Measurements from ENCODE around the gene NT5C3A.

NT5C3A gene

GRCh38 chr7:33089142-33089541 is 26.6 kb upstream of the NT5C3A start:
- Histone ChIP-seq H3K36me3 (ENCODE audit: insufficient read depth, insufficient read length, low read length) (peaks cover 13% of the 10 kb centered on the region), H3K4me3 (ENCODE audit: insufficient read length, low read depth) (no peak overlapping the region), H3K27me3 (ENCODE audit: insufficient read depth, insufficient read length) (no peaks in the 10 kb centered on the region), H3K4me1 (ENCODE audit: insufficient read depth, insufficient read length) (no peaks in the 10 kb centered on the region), H3K9me3 (ENCODE audit: insufficient read depth, low read length) (no peaks in the 10 kb centered on the region; the same call in 1 of the 2 replicates), H3K9ac (ENCODE audit: insufficient read length, low read depth) (no peak overlapping the region)
- TF ChIP-seq ZNF274 (IDR thresholded peaks at IDR 0.05; ENCODE audit: low read depth, low read length) (no peak), SUZ12 (IDR thresholded peaks at IDR 0.05; ENCODE audit: extremely low read depth, insufficient read depth, insufficient read length) (no peak), YY1 (IDR thresholded peaks at IDR 0.05; ENCODE audit: insufficient read depth, insufficient read length) (no peak)
- no peak for DNase-seq (ENCODE audit: low read depth, low spot score)

DNA sequence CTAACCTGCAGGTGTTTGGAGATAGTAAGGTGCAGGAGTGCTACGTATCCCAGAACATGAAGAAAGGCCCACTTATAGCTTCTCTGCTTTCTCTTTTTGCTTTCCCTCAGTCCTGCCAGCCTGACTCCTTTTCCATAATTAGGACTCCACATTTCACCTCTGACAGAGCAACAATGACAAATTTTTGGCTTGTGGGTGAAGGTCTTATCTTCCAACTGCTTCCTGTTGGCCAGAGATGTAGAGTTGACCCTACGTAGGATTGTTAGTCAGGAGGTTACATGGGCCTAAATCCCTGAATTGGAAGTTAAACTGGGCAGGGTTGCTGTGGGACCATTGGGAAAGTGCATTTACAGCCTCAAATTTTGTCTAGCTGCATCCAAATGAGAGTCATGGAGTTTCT is 25.3 kb upstream of the NT5C3A start:
- no peak overlapping the region for H3K4me3 ChIP-seq (ENCODE audit: insufficient read length, low read depth)
- DNase-seq (ENCODE audit: low read depth, low spot score), result no peak
- no peaks in the 10 kb centered on the region for H3K27me3 ChIP-seq (ENCODE audit: insufficient read depth, insufficient read length)
- TF ChIP-seq SUZ12 (IDR thresholded peaks at IDR 0.05; ENCODE audit: extremely low read depth, insufficient read depth, insufficient read length) (no peak), ZNF274 (IDR thresholded peaks at IDR 0.05; ENCODE audit: low read depth, low read length) (no peak), YY1 (IDR thresholded peaks at IDR 0.05; ENCODE audit: insufficient read depth, insufficient read length) (no peak)
- H3K36me3 ChIP-seq (ENCODE audit: insufficient read depth, insufficient read length, low read length), result peaks cover under 1% of the 10 kb centered on the region
- H3K9ac ChIP-seq (ENCODE audit: insufficient read length, low read depth), result no peak overlapping the region
- H3K4me1 ChIP-seq (ENCODE audit: insufficient read depth, insufficient read length), result no peaks in the 10 kb centered on the region
- no peaks in the 10 kb centered on the region; the same call in 1 of the 2 replicates for H3K9me3 ChIP-seq (ENCODE audit: insufficient read depth, low read length)

- Histone ChIP-seq H3K9ac (ENCODE audit: insufficient read length, low read depth) (no peak overlapping the region), H3K9me3 (ENCODE audit: insufficient read depth, low read length) (no peaks in the 10 kb centered on the region; the same call in 1 of the 2 replicates), H3K36me3 (ENCODE audit: insufficient read depth, insufficient read length, low read length) (no peaks in the 10 kb centered on the region), H3K4me3 (ENCODE audit: insufficient read length, low read depth) (no peak overlapping the region), H3K4me1 (ENCODE audit: insufficient read depth, insufficient read length) (no peaks in the 10 kb centered on the region), H3K27me3 (ENCODE audit: insufficient read depth, insufficient read length) (no peaks in the 10 kb centered on the region)
- no peak for DNase-seq (ENCODE audit: low read depth, low spot score)
- no peak for TF ChIP-seq SUZ12 (IDR thresholded peaks at IDR 0.05; ENCODE audit: extremely low read depth, insufficient read depth, insufficient read length)
- no peak for TF ChIP-seq ZNF274 (IDR thresholded peaks at IDR 0.05; ENCODE audit: low read depth, low read length)
- no peak for TF ChIP-seq YY1 (IDR thresholded peaks at IDR 0.05; ENCODE audit: insufficient read depth, insufficient read length)
These were observed 24.8 kb upstream of the NT5C3A start for GRCh38 chr7:33087356-33087755.

DNA sequence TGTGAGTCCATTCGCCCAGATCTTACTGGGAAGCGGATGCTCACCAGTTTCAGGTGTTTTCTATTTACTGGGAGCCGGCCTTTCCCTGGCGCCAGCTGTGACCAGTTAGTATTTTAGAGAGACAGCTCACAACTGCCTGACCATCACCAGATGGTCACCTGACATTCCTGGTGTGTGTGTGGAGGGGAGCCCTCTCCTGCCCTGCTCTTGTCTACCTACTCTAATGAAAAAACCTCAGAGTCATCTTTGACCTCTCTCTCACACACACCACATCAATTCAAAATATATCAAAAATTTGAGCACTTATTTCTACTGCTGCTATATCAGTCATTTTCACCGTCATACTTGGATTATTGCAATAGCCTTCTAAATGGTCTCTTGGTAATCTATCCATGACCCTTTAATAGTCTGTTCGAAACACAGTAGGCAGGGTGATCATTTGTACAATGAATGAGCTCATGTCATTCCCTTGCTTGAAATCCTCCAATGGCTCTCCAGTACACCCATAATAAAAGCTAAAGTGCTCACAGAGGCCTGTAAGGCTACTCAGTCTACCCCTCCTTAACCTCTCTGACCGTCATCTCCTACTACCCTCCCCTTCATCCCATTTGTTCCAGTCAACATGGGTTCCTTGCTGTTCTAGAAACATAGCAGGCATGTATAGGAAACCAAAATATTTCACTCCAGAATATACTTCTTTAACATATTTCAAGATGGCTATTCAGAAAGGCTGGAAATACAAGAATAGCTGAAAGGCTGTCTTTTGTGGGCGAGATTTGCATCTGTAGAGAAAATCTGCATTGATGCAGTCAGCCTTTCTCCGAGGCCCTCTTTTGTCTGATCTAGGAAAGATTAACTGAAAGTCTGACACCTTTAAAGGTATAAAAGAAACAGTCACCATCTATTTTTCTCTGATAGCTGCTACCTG is 17.5 kb upstream of the NT5C3A start:
- H3K9ac ChIP-seq (ENCODE audit: insufficient read length, low read depth), result no peak overlapping the region
- no peaks in the 10 kb centered on the region for H3K4me1 ChIP-seq (ENCODE audit: insufficient read depth, insufficient read length)
- H3K36me3 ChIP-seq (ENCODE audit: insufficient read depth, insufficient read length, low read length), result no peaks in the 10 kb centered on the region
- no peak overlapping the region for H3K4me3 ChIP-seq (ENCODE audit: insufficient read length, low read depth)
- no peaks in the 10 kb centered on the region for H3K9me3 ChIP-seq (ENCODE audit: insufficient read depth, low read length)
- H3K27me3 ChIP-seq (ENCODE audit: insufficient read depth, insufficient read length), result no peaks in the 10 kb centered on the region
- peak; percentile 15 for DNase-seq (ENCODE audit: low read depth, low spot score)
- TF ChIP-seq YY1 (IDR thresholded peaks at IDR 0.05; ENCODE audit: insufficient read depth, insufficient read length) (no peak), SUZ12 (IDR thresholded peaks at IDR 0.05; ENCODE audit: extremely low read depth, insufficient read depth, insufficient read length) (no peak), ZNF274 (IDR thresholded peaks at IDR 0.05; ENCODE audit: low read depth, low read length) (no peak)

- no peaks in the 10 kb centered on the region for H3K27me3 ChIP-seq (ENCODE audit: insufficient read depth, insufficient read length)
- H3K9ac ChIP-seq (ENCODE audit: insufficient read length, low read depth), result no peak overlapping the region
These were observed 16.5 kb upstream of the NT5C3A start for GRCh38 chr7:33079096-33079495.

GRCh38 chr7:33076737-33077136 is 14.2 kb upstream of the NT5C3A start:
- H3K4me3 ChIP-seq (ENCODE audit: insufficient read length, low read depth), result no peak overlapping the region
- H3K9me3 ChIP-seq (ENCODE audit: insufficient read depth, low read length), result peaks cover 5% of the 10 kb centered on the region; the same call in 1 of the 2 replicates
- TF ChIP-seq ZNF274 (IDR thresholded peaks at IDR 0.05; ENCODE audit: low read depth, low read length), result no peak
- no peak for TF ChIP-seq YY1 (IDR thresholded peaks at IDR 0.05; ENCODE audit: insufficient read depth, insufficient read length)
- TF ChIP-seq SUZ12 (IDR thresholded peaks at IDR 0.05; ENCODE audit: extremely low read depth, insufficient read depth, insufficient read length), result no peak
- DNase-seq (ENCODE audit: low read depth, low spot score), result no peak
- H3K27me3 ChIP-seq (ENCODE audit: insufficient read depth, insufficient read length), result no peaks in the 10 kb centered on the region
- no peak overlapping the region for H3K9ac ChIP-seq (ENCODE audit: insufficient read length, low read depth)
- no peaks in the 10 kb centered on the region for H3K4me1 ChIP-seq (ENCODE audit: insufficient read depth, insufficient read length)
- no peaks in the 10 kb centered on the region for H3K36me3 ChIP-seq (ENCODE audit: insufficient read depth, insufficient read length, low read length)

More at GRCh38 chr7:33079096-33079495, 16.5 kb upstream of the NT5C3A start:
- no peaks in the 10 kb centered on the region for H3K4me1 ChIP-seq (ENCODE audit: insufficient read depth, insufficient read length)
- H3K9me3 ChIP-seq (ENCODE audit: insufficient read depth, low read length), result no peaks in the 10 kb centered on the region
- DNase-seq (ENCODE audit: low read depth, low spot score), result no peak
- H3K36me3 ChIP-seq (ENCODE audit: insufficient read depth, insufficient read length, low read length), result no peaks in the 10 kb centered on the region
- H3K4me3 ChIP-seq (ENCODE audit: insufficient read length, low read depth), result no peak overlapping the region
- TF ChIP-seq ZNF274 (IDR thresholded peaks at IDR 0.05; ENCODE audit: low read depth, low read length) (no peak), YY1 (IDR thresholded peaks at IDR 0.05; ENCODE audit: insufficient read depth, insufficient read length) (no peak), SUZ12 (IDR thresholded peaks at IDR 0.05; ENCODE audit: extremely low read depth, insufficient read depth, insufficient read length) (no peak)

DNA sequence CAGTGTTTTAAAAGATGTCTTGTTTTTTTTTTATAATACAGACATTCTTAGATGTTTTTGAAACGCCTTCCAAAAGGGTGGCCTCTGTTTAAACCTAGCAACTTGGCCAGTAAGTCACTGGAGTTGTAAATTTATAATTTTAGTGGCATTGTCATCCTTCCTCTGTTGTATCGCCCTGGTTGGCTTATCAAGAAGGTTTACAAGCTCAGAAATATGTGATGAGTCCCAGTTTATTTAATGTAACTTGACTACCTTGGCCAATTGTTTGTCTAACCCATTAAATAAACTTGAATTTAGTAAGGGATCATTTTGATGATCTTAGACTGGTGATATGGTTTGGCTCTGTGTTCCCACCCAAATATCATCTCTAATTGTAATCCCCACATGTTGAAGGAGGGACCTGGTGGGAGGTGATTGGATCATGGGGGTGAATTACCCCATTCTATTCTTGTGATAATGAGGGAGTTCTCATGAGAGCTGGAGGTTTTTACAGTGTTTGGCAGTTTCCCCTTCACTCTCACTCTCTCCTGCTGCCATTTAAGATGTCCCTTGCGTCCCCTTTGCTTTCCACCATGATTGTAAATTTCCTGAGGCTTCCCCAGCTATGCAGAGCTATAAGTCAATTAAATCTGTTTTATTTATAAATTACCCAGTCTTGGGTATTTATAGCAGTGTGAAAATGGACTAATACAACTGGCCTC is 13.4 kb upstream of the NT5C3A start:
- Histone ChIP-seq H3K4me1 (ENCODE audit: insufficient read depth, insufficient read length) (no peaks in the 10 kb centered on the region), H3K9me3 (ENCODE audit: insufficient read depth, low read length) (peaks cover 12% of the 10 kb centered on the region; the same call in 1 of the 2 replicates), H3K9ac (ENCODE audit: insufficient read length, low read depth) (no peak overlapping the region), H3K4me3 (ENCODE audit: insufficient read length, low read depth) (no peak overlapping the region), H3K36me3 (ENCODE audit: insufficient read depth, insufficient read length, low read length) (no peaks in the 10 kb centered on the region), H3K27me3 (ENCODE audit: insufficient read depth, insufficient read length) (no peaks in the 10 kb centered on the region)
- DNase-seq (ENCODE audit: low read depth, low spot score), result no peak
- no peak for TF ChIP-seq ZNF274 (IDR thresholded peaks at IDR 0.05; ENCODE audit: low read depth, low read length)
- TF ChIP-seq YY1 (IDR thresholded peaks at IDR 0.05; ENCODE audit: insufficient read depth, insufficient read length), result no peak
- no peak for TF ChIP-seq SUZ12 (IDR thresholded peaks at IDR 0.05; ENCODE audit: extremely low read depth, insufficient read depth, insufficient read length)

Measured in NT2/D1 (cell line).